HL-60 (cell line): ENCODE data around the gene TEX35.

ENCODE experiments used
- GABPA ChIP-seq: IDR thresholded peaks from 2 replicates; pipeline ENCODE4 v1.6.1; 2012; ENCODE audit warnings: low read depth
- POLR2AphosphoS5 ChIP-seq: IDR thresholded peaks from 2 replicates; pipeline ENCODE4 v1.6.1; 2012; ENCODE audit warnings: low read depth
- SPI1 ChIP-seq: IDR thresholded peaks from 2 replicates; pipeline ENCODE4 v1.6.1; 2012; ENCODE audit warnings: low read depth, mild to moderate bottlenecking, borderline replicate concordance
- TF ChIP-seq, protein P1 (sequence below): IDR thresholded peaks from one replicate; pipeline ENCODE4 v1.5.1; 2011; ENCODE audit warnings: low read length, control low read depth, inconsistent platforms; ENCODE audit not compliant: insufficient read depth

DNA sequence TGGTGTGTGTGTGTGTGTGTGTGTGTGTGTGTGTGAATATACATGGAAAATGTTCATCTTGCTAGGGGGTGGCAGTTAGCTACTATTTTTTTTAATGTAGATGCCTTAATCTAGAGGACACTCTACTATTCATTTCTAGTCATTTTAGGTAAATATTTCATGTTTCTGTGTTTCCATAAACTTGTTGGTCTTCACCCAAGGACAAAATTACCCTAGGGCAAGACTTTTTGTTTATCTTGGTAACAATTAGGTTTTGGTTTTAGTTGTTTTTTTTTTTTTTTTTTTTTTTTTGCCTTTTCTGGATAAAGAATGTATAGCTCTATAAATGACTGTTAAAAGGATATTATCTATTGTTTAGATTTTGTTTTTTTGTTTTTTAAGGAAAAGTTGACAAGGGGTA lies 48.3 kb upstream of the TEX35 start:
- TF ChIP-seq, protein P1, sequence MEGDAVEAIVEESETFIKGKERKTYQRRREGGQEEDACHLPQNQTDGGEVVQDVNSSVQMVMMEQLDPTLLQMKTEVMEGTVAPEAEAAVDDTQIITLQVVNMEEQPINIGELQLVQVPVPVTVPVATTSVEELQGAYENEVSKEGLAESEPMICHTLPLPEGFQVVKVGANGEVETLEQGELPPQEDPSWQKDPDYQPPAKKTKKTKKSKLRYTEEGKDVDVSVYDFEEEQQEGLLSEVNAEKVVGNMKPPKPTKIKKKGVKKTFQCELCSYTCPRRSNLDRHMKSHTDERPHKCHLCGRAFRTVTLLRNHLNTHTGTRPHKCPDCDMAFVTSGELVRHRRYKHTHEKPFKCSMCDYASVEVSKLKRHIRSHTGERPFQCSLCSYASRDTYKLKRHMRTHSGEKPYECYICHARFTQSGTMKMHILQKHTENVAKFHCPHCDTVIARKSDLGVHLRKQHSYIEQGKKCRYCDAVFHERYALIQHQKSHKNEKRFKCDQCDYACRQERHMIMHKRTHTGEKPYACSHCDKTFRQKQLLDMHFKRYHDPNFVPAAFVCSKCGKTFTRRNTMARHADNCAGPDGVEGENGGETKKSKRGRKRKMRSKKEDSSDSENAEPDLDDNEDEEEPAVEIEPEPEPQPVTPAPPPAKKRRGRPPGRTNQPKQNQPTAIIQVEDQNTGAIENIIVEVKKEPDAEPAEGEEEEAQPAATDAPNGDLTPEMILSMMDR: no peak
- no peak for TF ChIP-seq POLR2AphosphoS5
- TF ChIP-seq SPI1: no peak
- no peak for TF ChIP-seq GABPA
